Endothelial cell of umbilical vein (primary cell): ENCODE measurements around the gene ERBB4. TPM values are rescaled to one million over a fixed set of nuclear protein-coding genes. Genes with fewer than 3 reads are reported as not detected.
A peak's percentile ranks its signal among the peaks of the same experiment; 100 is the strongest.

Experiments used
- BruUV-seq: library from RNA; stranded (reverse); fragments of 400-500 nt; replicated peaks from 2 replicates; lab custom pipeline; 2021; lab: Mats Ljungman, UMichigan
- CTCF ChIA-PET: fragments of 300-600, 350-600 bp; sonication (Branson Sonifier 250); formaldehyde crosslinking; loops from one replicate; lab custom pipeline; 2021; ENCODE audit warnings: antibody characterized with exemption, inconsistent platforms; lab: Charles Lee
- POLR2A ChIA-PET: fragments of 300-600, 350-600 bp; sonication (Branson Sonifier 250); formaldehyde crosslinking; loops from one replicate; lab custom pipeline; 2021; ENCODE audit warnings: antibody characterized with exemption, inconsistent platforms; lab: Charles Lee
- DNase-seq: peaks from one replicate; pipeline ENCODE4 v3.0.0-alpha.2; 2011; ENCODE audit warnings: low read depth, low spot score
- FAIRE-seq: peaks from 2 replicates; lab custom pipeline; 2011; peaks lifted over from hg19 to GRCh38; lab: Jason Lieb, UNC
- H2AFZ ChIP-seq: 2 replicates; pipeline ENCODE4 v1.6.0; 2012; ENCODE audit warnings: low read depth, low read length, control low read depth, inconsistent platforms
- H3K27ac ChIP-seq: 2 replicates; pipeline ENCODE4 v1.5.1; 2011; ENCODE audit warnings: low read depth, mild to moderate bottlenecking, control low read depth, low read length, moderate library complexity; ENCODE audit not compliant: insufficient read depth
- H3K27me3 ChIP-seq, 2 experiments: 2 replicates each; pipeline versions ENCODE4 v1.6.0 to v1.6.1; 2011; ENCODE audit warnings: low read length in 2 of 2, mixed read lengths in 1 of 2; ENCODE audit not compliant: control insufficient read depth in 2 of 2, insufficient read depth in 2 of 2
- H3K36me3 ChIP-seq, 2 experiments: 2 replicates in 1 of 2; 3 replicates in 1 of 2; pipeline ENCODE4 v1.5.1; 2011; ENCODE audit warnings: low read length in 2 of 2, mild to moderate bottlenecking in 1 of 2, moderate library complexity in 1 of 2; ENCODE audit not compliant: control insufficient read depth in 2 of 2, insufficient read depth in 2 of 2; ENCODE audit errors: extremely low read depth in 1 of 2
- H3K4me1 ChIP-seq: 3 replicates; pipeline ENCODE4 v1.5.1; 2011; ENCODE audit warnings: mild to moderate bottlenecking, low read length; ENCODE audit not compliant: control insufficient read depth, insufficient read depth; ENCODE audit errors: extremely low read depth
- H3K4me2 ChIP-seq: 2 replicates; pipeline ENCODE4 v1.6.1; 2011; ENCODE audit warnings: low read length, control low read depth, mixed read lengths; ENCODE audit not compliant: insufficient read depth
- H3K4me3 ChIP-seq, 3 experiments: fragments of 200-600 bp in 1 of 3; sonication (generic), shearing (Covaris generic) in 1 of 3; replicated peaks in 1 of 3; 2 replicates each; pipeline ENCODE4 v1.5.1; 2011 to 2016; ENCODE audit warnings: control low read depth in 3 of 3, low read length in 3 of 3, mild to moderate bottlenecking in 2 of 3, inconsistent platforms in 1 of 3, low read depth in 1 of 3, moderate library complexity in 1 of 3; ENCODE audit not compliant: insufficient read depth in 1 of 3
- H3K79me2 ChIP-seq: 2 replicates; pipeline ENCODE4 v1.6.0; 2012; ENCODE audit warnings: low read length, inconsistent platforms; ENCODE audit not compliant: control insufficient read depth, insufficient read depth
- H3K9ac ChIP-seq: replicated peaks from 2 replicates; pipeline ENCODE3; 2011; ENCODE audit warnings: low read length, control low read depth; ENCODE audit not compliant: insufficient read depth; ENCODE audit errors: extremely low read depth
- H3K9me1 ChIP-seq: replicated peaks from 3 replicates; pipeline ENCODE4 v1.6.0; 2011; ENCODE audit warnings: mild to moderate bottlenecking, low read length; ENCODE audit not compliant: control insufficient read depth, insufficient read depth; ENCODE audit errors: extremely low read depth
- H3K9me3 ChIP-seq: replicated peaks from 2 replicates; pipeline ENCODE4 v1.5.1; 2012; ENCODE audit warnings: low read length, inconsistent platforms; ENCODE audit not compliant: control insufficient read depth, insufficient read depth
- H4K20me1 ChIP-seq: replicated peaks from 2 replicates; pipeline ENCODE3; 2011; ENCODE audit warnings: mild to moderate bottlenecking, low read length; ENCODE audit not compliant: control insufficient read depth, insufficient read depth; ENCODE audit errors: extremely low read depth
- EZH2 ChIP-seq: IDR thresholded peaks from 2 replicates; pipeline ENCODE4 v1.6.1; 2012; ENCODE audit warnings: borderline replicate concordance, low read depth, mild to moderate bottlenecking, moderate library complexity, low read length, inconsistent platforms; ENCODE audit not compliant: severe bottlenecking
- FOS ChIP-seq: IDR thresholded peaks from 2 replicates; pipeline ENCODE4 v1.6.1; 2011; ENCODE audit warnings: mild to moderate bottlenecking, low read length, moderate library complexity, borderline replicate concordance; ENCODE audit not compliant: insufficient read depth
- GATA2 ChIP-seq: IDR thresholded peaks from 2 replicates; pipeline ENCODE4 v1.7.0; 2011; ENCODE audit warnings: low read depth, mild to moderate bottlenecking, moderate library complexity, mixed read lengths, low read length; ENCODE audit not compliant: insufficient read length, insufficient read depth
- JUN ChIP-seq: IDR thresholded peaks from 2 replicates; pipeline ENCODE4 v1.6.1; 2011; ENCODE audit warnings: borderline replicate concordance, low read depth; ENCODE audit not compliant: insufficient read length, insufficient read depth
- MYC ChIP-seq: IDR thresholded peaks from one replicate; pipeline ENCODE4 v1.6.1; 2011; ENCODE audit warnings: mild to moderate bottlenecking, low read depth, low read length
- POLR2A ChIP-seq: IDR thresholded peaks from 2 replicates; pipeline ENCODE4 v1.6.1; 2012; ENCODE audit warnings: low read depth, mild to moderate bottlenecking, control low read depth, low read length
- POLR2AphosphoS5 ChIP-seq: IDR thresholded peaks from 2 replicates; pipeline ENCODE4 v1.6.1; 2012; ENCODE audit warnings: low read depth, mild to moderate bottlenecking, control low read depth, low read length, moderate library complexity; ENCODE audit not compliant: insufficient read depth
- dilution Hi-C: fragments of 300-500 bp; cut with MboI; formaldehyde crosslinking; loops from one replicate; pipeline ENCODE4 v1.15.0; 2019; ENCODE audit warnings: low sequenced_read_pairs; ENCODE audit not compliant: extremely low pct_ligation_motif_present
- intact Hi-C: fragments of 100-400 bp; cut with micrococcal nuclease; formaldehyde crosslinking; loops from one replicate; pipeline ENCODE4 v1.10.0; 2022
- polyA plus RNA-seq, 4 experiments: library from polyadenylated mRNA; depleted of rRNA in 3 of 4; stranded (reverse) in 3 of 4; unstranded in 1 of 4; fragments of >200 nt; gene quantifications; 2 replicates each; pipeline versions ENCODE4 v1.2.1 to v1.2.3, GENCODE V29; 2011 to 2012; ENCODE audit warnings: missing spikeins in 1 of 4
- total RNA-seq: library from RNA; stranded (reverse); gene quantifications from 2 replicates; pipeline ENCODE4 v1.2.3, GENCODE V29; 2021
- TF ChIP-seq, protein P1 (sequence below), 2 donors: IDR thresholded peaks; 1 replicate in 1 of 2; 2 replicates in 1 of 2; pipeline ENCODE4 v1.5.1; 2011; ENCODE audit warnings: low read length in 2 of 2, mild to moderate bottlenecking in 2 of 2, moderate library complexity in 2 of 2, control low read depth in 1 of 2, inconsistent platforms in 1 of 2, low read depth in 1 of 2; ENCODE audit not compliant: insufficient read depth in 1 of 2; ENCODE audit errors: extremely low read depth in 1 of 2
- TF ChIP-seq, protein P2 (sequence below): IDR thresholded peaks from 2 replicates; pipeline ENCODE4 v1.6.1; 2011; ENCODE audit not compliant: insufficient read depth, insufficient read length

ERBB4 gene
- total and polyA plus RNA-seq, 2 donors (not counting 3 experiments of a cell fraction or from before 2014, with no cell fraction given), result 0.01 to 0.27 TPM

DNA sequence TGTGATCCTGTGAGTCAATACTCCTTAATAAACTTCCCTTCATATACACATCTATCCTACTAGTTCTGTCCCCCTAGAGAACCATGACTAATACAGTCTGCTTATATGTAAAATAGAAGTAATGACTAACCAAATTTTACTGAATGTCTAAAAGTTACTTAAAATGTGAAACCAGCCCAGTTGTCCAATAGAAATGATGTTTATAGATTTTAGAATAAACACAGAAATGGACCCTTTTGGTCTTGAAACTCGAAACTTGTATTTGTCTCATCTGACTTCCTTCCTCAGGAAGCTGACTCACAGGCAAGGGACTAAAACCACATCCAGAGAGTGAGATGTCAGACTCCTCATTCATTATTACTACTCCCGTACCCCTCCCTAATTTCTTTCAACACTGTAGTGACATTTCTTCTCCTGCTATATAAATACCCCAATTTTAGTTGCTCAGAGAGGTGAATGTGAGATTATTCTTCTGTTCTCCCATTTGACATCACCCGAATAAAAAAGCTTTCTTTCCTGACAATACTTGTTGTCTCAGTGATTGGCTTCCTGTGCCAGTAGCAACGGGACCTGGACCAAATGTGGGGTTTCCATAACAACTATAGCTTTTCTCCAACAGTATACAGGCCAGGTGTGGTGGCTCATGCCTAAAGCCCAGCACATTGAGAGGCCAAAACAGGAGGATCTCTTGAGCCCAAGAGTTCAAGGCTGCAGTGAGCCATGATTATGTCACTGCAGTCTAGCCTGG is 486.0 kb downstream of the ERBB4 start:
- H3K9me1 ChIP-seq, result no peaks in the 10 kb centered on the region
- H4K20me1 ChIP-seq, result no peaks in the 10 kb centered on the region
- FAIRE-seq (peak; percentile 89), DNase-seq (peak; percentile 78)
- CTCF ChIA-PET, result interaction anchor here (1.1 to 1.3 kb wide), 2 partner anchors 48 to 57 kb away, joined by 4 to 5 read pairs; no protein-coding TSS in a partner anchor
- no peaks in the 10 kb centered on the region for H3K79me2 ChIP-seq
- H3K27me3 ChIP-seq, result no peaks in the 10 kb centered on the region
- H3K4me1 ChIP-seq, result peaks cover 6% of the 10 kb centered on the region
- H3K4me2 ChIP-seq, result peak overlapping the region; percentile 25
- TF ChIP-seq, protein P1, sequence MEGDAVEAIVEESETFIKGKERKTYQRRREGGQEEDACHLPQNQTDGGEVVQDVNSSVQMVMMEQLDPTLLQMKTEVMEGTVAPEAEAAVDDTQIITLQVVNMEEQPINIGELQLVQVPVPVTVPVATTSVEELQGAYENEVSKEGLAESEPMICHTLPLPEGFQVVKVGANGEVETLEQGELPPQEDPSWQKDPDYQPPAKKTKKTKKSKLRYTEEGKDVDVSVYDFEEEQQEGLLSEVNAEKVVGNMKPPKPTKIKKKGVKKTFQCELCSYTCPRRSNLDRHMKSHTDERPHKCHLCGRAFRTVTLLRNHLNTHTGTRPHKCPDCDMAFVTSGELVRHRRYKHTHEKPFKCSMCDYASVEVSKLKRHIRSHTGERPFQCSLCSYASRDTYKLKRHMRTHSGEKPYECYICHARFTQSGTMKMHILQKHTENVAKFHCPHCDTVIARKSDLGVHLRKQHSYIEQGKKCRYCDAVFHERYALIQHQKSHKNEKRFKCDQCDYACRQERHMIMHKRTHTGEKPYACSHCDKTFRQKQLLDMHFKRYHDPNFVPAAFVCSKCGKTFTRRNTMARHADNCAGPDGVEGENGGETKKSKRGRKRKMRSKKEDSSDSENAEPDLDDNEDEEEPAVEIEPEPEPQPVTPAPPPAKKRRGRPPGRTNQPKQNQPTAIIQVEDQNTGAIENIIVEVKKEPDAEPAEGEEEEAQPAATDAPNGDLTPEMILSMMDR (IDR thresholded peaks at IDR 0.05; ENCODE audit: extremely low read depth in 1 of 2, insufficient read depth in 1 of 2, low read depth in 1 of 2, low read length in 2 of 2), result no peak
- TF ChIP-seq GATA2 (peak; percentile 21), MYC (no peak), POLR2A (no peak), POLR2AphosphoS5 (peak; percentile 71), EZH2 (no peak), FOS (peak; percentile 78), JUN (peak; percentile 83)
- TF ChIP-seq, protein P2, sequence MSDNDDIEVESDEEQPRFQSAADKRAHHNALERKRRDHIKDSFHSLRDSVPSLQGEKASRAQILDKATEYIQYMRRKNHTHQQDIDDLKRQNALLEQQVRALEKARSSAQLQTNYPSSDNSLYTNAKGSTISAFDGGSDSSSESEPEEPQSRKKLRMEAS, result no peak
- intact Hi-C loops, result loop anchor here (1.0 to 5.0 kb wide), 5 partner anchors 20 to 185 kb away; no protein-coding TSS in a partner anchor
- no peak overlapping the region for H3K4me3 ChIP-seq
- peak overlapping the region; percentile 95 for H3K27ac ChIP-seq
- H3K9ac ChIP-seq, result peak overlapping the region; percentile 50
- H2AFZ ChIP-seq, result peak overlapping the region; percentile 69
- POLR2A ChIA-PET, result no interaction called here
- no peaks in the 10 kb centered on the region for H3K36me3 ChIP-seq
- dilution Hi-C loops, result no loop called here
- H3K9me3 ChIP-seq, result no peaks in the 10 kb centered on the region
- TSS peak; percentile 95 for BruUV-seq
